ENCODE measurements around the gene COMT.
"Not testable (repeated sequence)": the region's sequence is repeated elsewhere in the genome, so short reads cannot be mapped to it uniquely, and the experiment has no call there.

COMT gene

GRCh38 chr22:19930551-19931486 is 10.8 kb upstream of the COMT start:
- DNase-seq = no peak

DNA sequence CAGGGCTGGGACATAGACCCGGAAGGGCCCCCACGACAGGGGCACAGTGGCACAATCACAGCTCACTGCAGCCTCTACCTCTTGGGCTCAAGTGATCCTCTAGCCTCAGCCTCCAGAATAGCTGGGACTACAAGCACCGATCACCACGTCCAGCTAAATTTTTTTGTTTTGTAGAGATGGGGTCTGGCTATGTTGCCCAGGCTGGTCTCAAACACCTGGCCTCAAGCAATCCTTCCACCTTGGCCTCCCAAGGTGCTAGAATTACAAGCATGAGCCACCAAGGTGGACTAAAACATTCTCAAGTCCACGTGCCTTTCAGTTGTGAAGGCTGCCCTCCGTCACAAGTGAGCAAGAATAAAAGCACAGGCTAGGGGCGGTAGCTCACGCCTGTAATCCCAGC is 10.1 kb upstream of the COMT start:
- no peak for DNase-seq

DNA sequence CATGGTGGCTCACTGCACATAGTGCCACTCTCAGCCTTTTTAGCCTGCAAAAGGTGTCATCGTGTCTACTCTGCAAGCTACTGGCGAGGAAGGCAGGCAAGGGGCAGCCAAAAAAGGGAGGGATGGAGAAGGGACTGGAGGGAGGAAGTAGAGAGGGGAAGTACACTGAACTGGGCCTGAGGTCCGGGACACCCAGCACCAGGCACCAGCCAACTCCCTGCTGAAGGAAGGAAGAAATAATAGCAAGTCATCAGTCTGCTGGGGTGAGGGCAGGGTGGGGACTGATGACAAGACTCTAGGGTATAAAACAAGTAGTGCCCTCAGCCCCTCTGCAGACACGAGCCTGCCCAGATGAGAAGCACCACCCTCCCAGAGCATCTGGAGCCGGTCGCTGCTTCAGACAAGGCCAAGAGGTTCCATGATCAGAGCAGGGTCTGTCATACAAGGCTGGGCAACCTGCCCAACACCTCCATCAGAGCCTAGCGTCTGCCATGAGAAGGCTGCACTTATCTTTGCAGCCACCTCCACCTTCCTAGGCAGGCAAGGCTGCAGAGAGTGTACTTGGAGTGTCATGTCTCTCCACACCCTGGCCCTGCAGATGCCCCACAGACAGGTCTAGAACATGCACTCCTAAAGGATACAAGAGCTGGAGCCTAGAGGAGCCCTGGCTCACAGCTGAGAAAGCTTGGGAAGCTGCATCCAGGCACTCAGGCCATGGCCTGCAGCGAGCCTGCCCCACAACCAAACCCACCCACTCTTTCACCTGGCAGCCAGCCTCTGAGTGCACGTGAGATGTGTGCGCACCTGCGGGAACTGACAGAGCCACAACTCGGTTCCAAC is 9.0 kb upstream of the COMT start:
- no peak for DNase-seq

- DNase-seq = no peak
These were observed 8.0 kb upstream of the COMT start for GRCh38 chr22:19933341-19934241.

DNA sequence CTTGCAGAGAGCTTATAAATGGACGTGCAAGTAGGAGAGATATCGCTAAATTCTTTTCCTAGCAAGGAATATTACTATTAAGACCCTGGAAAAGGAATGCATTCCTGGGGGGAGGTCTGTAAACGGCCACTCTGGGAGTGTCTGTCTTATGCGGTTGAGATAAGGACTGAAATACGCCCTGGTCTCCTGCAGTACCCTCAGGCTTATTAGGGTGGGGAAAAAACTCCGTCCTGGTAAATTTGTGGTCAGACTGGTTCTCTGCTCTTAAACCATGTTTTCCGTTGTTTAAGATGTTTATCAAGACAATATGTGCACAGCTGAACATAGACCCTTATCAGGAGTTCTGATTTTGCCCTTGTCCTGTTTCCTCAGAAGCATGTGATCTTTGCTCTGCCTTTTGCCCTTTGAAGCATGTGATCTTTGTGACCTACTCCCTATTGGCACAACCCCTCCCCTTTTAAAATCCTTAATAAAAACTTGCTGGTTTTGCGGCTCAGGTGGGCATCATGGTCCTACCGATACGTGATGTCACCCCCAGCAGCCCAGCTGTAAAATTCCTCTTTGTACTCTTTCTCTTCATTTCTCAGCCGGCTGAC is 6.4 kb upstream of the COMT start:
- not testable (repeated sequence) for DNase-seq

DNA sequence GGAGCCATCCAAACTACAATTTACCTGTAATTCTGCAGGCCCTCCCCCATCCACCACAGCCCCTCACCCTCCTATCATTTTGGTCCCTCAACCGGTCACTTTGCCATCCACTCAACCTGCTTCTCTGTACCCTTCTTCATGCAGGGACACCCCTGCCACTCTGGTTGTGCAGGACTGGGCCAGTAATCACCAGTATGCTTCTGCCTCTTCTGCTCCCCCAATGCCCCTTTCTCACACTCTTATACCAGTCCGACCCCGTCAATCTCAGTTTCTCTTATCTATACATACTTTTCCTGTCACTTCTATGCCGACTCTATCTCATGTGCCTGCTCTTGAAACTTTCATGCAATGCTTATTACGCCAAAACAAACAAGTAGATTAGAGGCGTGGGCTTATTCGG is 5.1 kb upstream of the COMT start:
- DNase-seq = no peak

GRCh38 chr22:19937616-19938473 is 3.7 kb upstream of the COMT start:
- DNase-seq = no peak

DNA sequence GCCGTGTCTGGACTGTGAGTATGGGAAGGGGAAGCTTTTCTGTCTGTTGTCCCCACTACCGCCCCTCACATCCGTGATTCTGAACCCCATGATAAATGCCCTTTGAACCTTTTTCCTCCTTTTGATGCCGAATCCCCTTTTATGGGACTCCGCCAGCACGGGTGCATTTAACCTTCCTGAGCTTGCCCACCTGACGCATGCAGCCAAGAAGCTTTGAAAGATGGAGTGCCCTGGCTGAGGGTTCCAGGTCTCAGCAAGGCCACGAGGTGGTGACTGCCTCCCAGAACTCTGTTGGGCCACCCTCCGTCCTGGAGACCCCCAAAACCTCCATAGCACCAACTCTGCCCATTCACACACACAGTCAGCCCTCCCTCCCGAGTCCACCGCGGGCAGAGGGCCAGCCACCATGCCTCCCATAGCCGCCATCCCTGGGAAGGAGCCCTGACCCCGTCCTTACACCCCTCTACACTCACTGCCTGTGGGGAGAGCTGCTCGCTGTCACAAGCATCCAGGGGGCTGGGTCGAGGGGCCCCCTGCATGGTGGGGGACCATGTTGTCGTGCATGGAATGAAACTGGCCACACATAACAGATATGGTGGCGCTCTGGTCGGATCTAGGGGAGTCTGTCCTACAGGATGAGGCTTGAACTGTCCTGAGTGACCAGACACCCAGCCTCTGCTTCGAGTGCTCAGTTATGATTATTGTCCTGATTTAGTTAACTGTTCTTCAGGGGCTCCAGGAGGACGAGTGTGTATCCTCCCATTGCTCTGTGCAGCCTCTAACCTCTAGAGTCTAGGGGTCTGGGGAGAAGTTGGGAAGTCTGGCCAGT is 822 bp upstream of the COMT start:
- no peak for DNase-seq

DNA sequence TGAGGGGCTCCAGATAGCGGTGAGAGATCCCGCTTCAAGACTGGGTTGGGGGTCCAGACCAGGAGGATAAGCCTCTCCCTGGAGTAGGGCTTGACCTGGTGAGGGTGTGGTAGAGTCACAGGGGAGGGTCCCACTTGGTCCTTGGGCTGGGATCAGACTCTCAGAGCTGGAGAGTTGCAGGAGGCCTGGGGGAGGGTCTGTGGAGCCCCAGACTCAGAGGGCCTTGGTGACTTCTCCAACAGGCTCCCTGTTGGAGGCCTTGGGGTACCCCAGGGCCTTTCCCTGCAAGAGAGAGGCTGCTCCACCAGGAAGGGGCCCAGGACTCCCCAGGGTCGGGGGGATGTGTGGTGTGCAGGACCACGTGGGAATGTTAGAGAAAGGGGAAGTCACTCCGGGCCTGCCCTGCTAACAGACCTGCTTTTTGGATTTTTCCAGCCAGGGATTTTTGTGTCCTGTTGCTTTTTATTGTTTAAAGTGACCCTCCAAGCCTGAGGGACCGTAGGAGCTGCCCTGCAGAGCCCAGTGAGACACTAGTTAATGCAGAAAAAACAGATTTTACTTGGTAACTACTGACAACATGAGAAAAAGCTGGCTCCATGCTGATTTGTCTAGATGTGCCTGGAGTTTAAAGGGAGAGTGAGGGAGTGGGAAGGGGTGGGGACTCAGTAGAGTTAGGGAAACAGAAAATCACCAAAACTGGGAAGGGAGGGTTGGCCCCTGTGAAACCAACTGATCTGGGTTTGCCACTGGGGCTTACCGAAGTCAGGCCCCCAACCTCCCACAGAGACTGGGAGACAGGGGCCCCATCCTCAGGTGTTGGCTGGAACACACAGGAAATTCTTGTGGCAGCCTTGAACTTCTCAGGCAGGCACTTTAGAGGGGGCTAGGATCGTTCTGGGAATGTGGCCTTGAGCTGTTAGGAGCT is 847 bp downstream of the COMT start:
- peak; percentile 42 for DNase-seq

DNA sequence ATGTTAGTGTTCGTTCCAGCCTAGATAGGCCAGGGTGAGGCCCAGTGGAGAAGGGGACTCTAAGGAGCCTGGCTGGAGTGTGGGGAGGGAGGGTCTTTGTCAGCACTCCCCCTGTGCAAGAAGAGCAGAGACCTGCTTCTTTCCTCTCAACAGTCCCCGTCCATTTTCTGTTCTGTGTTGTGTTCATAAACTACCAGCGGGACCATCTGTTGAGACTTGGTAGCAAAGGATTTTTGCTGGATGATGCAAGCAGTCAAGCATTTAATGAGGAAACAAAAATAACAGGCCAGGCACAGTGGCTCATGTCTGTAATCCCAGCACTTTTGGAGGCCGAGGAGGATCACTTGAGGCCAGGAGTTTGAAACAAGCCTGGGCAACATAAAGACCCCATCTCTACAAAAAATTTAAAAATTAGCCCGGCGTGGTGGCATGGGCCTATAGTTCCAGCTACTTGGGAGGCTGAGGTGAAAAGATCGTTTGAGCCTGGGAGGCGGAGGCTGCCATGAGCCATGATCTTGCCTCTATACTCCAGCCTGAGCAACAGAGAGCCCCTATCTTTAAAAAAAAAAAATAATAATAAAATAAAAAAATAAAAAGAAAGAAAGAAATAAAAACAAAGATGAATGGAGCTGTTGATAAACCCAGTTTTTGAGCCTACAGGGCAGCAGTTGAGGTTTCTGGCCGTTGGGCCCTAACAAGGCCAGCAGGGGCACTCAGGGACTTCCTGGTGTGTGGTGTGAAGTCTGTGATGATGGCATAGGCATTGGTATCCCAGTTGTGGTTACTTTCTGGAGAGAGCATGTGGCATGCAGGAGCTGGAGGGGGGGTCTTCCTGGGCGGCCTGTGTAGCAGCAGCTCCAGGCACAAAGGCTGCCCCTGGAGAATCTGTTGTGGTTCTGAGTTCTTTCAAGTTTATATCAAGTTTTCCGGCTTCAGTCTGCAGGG is 1.8 kb downstream of the COMT start:
- peak; percentile 74 for DNase-seq

DNA sequence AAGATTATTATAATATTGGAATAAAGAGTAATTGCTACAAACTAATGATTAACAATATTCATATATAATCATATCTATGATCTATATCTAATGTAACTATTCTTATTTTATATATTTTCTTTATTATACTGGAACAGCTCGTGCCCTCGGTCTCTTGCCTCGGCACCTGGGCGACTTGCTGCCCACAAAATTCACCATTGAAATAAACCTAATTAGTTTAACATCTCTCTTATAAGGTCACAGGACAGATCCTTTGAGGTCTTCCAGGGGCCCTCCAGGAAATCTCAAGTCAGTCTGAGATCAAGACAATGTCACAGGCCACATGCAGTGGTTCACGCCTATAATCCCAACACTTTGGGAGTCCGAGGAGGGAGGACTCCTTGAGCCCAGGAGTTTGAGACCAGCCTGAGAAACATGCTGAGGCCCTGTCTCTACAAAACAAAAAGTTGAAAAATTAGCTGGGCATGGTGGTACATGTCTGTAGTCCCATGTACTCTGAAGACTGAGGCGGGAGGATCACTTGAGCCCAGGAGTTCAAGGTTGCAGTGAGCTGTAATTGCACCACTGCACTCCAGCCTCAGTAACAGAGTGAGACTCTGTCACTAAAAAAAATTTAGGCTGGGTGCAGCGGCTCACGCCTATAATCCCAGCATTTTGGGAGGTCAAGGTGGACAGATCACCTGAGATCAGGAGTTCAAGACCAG is 6.6 kb downstream of the COMT start:
- no peak for DNase-seq

GRCh38 chr22:19951346-19951745 is 9.8 kb downstream of the COMT start:
- no peak for DNase-seq

DNA sequence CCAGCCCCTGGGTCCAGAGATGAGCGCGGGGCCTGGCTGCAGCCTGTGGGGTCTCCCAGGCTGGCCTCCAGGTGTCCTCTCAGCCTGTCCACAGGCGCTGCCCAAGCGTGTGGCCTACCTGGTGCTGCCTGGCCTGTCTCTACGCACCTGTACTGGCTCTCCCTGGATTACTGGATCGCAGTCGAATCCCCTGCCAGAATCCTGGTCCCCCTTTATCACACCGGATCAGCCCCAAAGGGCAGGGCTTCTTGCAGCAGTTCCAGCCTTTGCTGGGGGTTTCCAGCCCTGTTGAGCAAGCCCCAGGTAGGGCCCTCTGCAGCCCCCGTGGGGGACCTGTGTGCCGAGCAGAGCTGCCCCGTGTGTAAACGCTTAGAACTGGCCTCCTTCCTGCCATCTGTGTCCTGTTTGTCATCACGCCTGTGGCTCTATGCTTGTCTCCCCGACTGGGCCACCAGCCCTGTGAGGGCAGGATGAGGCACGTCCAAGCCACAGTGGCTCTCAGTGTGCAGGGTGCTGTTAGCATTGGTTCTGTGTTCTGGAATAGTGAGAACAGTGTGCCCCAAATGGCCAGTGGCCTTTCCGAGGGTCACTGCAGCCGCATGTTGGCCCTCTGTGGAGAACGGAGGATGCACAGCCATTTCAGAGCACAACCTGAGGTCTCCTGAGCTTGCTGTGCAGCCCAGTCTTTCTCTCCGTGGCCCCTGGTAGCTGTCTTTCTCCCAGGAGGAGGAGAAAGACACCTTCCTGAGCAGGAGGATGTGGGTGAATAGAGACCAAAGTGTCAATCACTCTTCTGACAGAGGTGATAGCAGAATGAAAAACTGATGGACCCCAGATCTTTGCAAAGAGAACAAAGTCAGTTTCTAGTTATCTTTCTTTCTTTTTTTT is 13.9 kb downstream of the COMT start:
- DNase-seq = no peak

DNA sequence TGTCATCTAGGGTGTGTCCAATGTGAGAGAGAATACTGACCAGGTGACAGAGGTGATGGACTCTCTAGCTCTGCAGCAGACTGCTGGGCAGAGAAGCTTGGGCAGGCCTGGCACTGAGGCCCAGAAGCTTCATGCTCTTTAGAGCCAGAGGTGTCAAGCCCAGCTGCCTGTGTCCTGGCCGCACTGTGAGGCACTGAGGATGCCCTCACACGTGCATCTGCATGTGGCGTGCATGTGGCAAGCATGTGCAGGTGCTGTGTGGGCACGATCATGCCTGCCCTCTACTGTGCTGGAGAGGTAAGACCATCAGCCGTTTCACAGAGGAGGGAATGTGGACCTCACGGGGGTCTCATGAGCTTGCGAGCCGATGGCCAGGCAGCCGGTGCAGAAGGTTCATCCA is 15.9 kb downstream of the COMT start:
- no peak for DNase-seq

- no peak for DNase-seq
These were observed 16.8 kb downstream of the COMT start for GRCh38 chr22:19958083-19959042.
